Breast epithelium (tissue), 4 donors: Measurements from ENCODE around the gene ADAMTS2. TPM values are rescaled to one million over a fixed set of nuclear protein-coding genes. Genes with fewer than 3 reads are reported as not detected.

Source experiments
- DNase-seq, 2 donors: peaks; one replicate each; pipeline ENCODE4 v3.0.0-alpha.2; 2019; ENCODE audit warnings: low spot score in 2 of 2
- H3K27ac ChIP-seq, 2 donors: fragments of 200-600 bp; sonication (generic) in 1 of 2; one replicate each; pipeline ENCODE4 v1.5.1; 2016 to 2019; ENCODE audit warnings: mild to moderate bottlenecking in 1 of 2
- H3K27me3 ChIP-seq, 2 donors: fragments of 200-600 bp; sonication (generic) in 1 of 2; one replicate each; pipeline versions ENCODE4 v1.5.1 to v1.6.0; 2017 to 2019; ENCODE audit warnings: control low read depth in 1 of 2, mild to moderate bottlenecking in 1 of 2
- H3K36me3 ChIP-seq: fragments of 200-600 bp; one replicate; pipeline ENCODE4 v1.5.1; 2019
- H3K4me1 ChIP-seq, 2 donors: fragments of 200-600 bp; sonication (generic); one replicate each; pipeline ENCODE4 v1.5.1; 2016 to 2019; ENCODE audit warnings: control low read depth in 1 of 2
- H3K4me3 ChIP-seq, 3 donors: fragments of 200-600 bp; sonication (generic); 1 replicate in 2 of 3; 2 replicates in 1 of 3; pipeline ENCODE4 v1.5.1; 2016 to 2019; ENCODE audit warnings: mild to moderate bottlenecking in 3 of 3, moderate library complexity in 2 of 3
- H3K9me3 ChIP-seq, 2 donors: fragments of 200-600 bp; sonication (generic) in 1 of 2; one replicate each; pipeline ENCODE4 v1.5.1; 2016 to 2019; ENCODE audit warnings: control low read depth in 1 of 2
- CTCF ChIP-seq, 3 donors: fragments of 450-650 bp; IDR thresholded peaks; one replicate each; pipeline ENCODE4 v1.5.1; 2016 to 2017; ENCODE audit warnings: antibody characterized with exemption in 3 of 3, mild to moderate bottlenecking in 3 of 3, moderate library complexity in 3 of 3
- POLR2A ChIP-seq: fragments of 450-650 bp; IDR thresholded peaks from one replicate; pipeline ENCODE4 v1.6.1; 2016; ENCODE audit warnings: antibody characterized with exemption, mild to moderate bottlenecking, moderate library complexity
- POLR2AphosphoS5 ChIP-seq, 3 donors: sonication (generic); formaldehyde crosslinking; IDR thresholded peaks; one replicate each; pipeline ENCODE4 v1.6.1; 2017; ENCODE audit warnings: antibody characterized with exemption in 3 of 3
- intact Hi-C: fragments of 100-400 bp; cut with DNase I; formaldehyde crosslinking; loops from one replicate; pipeline ENCODE4 v1.15.1; 2023; ENCODE audit warnings: low total_unique reads
- total RNA-seq, 3 donors: library from RNA; depleted of rRNA; stranded (reverse); fragments of >200 nt; gene quantifications; one replicate each; pipeline ENCODE4 v1.1.0, GENCODE V29; 2016

Gene ADAMTS2
- total RNA-seq, 3 donors from 2014 or later, result 11.3 to 51.8 (median 19.7) TPM

- Histone ChIP-seq H3K4me1 (peaks cover 0 to 5% of the 10 kb centered on the region in 2 donors), H3K27ac (no peak overlapping the region), H3K9me3 (no peaks in the 10 kb centered on the region), H3K27me3 (peaks cover 0 to 29% of the 10 kb centered on the region in 2 donors), H3K4me3 (no peak overlapping the region), H3K36me3 (no peaks in the 10 kb centered on the region)
- intact Hi-C loops, result no loop called here
- no peak for DNase-seq
- TF ChIP-seq CTCF (IDR thresholded peaks at IDR 0.05) (no peak), POLR2A (no peak), POLR2AphosphoS5 (IDR thresholded peaks at IDR 0.05) (no peak)
These were observed 4.8 kb downstream of the ADAMTS2 start for GRCh38 chr5:179340465-179340864.

- Histone ChIP-seq H3K9me3 (no peaks in the 10 kb centered on the region), H3K4me1 (peaks cover 0 to 5% of the 10 kb centered on the region in 2 donors), H3K27ac (no peak overlapping the region), H3K4me3 (no peak overlapping the region), H3K27me3 (peaks cover 0 to 29% of the 10 kb centered on the region in 2 donors), H3K36me3 (no peaks in the 10 kb centered on the region)
- TF ChIP-seq POLR2AphosphoS5 (IDR thresholded peaks at IDR 0.05), result no peak
- TF ChIP-seq POLR2A, result no peak
- no peak for TF ChIP-seq CTCF (IDR thresholded peaks at IDR 0.05)
- DNase-seq, result no peak
- intact Hi-C loops, result no loop called here
These were observed 5.3 kb downstream of the ADAMTS2 start for GRCh38 chr5:179339996-179340395.

GRCh38 chr5:179339081-179339480, 6.2 kb downstream of the ADAMTS2 start:
- no peak overlapping the region for H3K27ac ChIP-seq
- DNase-seq, result no peak
- peaks cover 0 to 22% of the 10 kb centered on the region in 2 donors for H3K27me3 ChIP-seq
- intact Hi-C loops, result no loop called here
- H3K9me3 ChIP-seq, result no peaks in the 10 kb centered on the region
- TF ChIP-seq CTCF (IDR thresholded peaks at IDR 0.05) (no peak), POLR2A (no peak), POLR2AphosphoS5 (IDR thresholded peaks at IDR 0.05) (no peak)
- H3K36me3 ChIP-seq, result no peaks in the 10 kb centered on the region
- H3K4me3 ChIP-seq, result no peak overlapping the region
- no peaks in the 10 kb centered on the region for H3K4me1 ChIP-seq

GRCh38 chr5:179337796-179338676, 7.2 kb downstream of the ADAMTS2 start:
- Histone ChIP-seq H3K4me3 (no peak overlapping the region), H3K9me3 (no peaks in the 10 kb centered on the region), H3K4me1 (no peaks in the 10 kb centered on the region), H3K27ac (no peak overlapping the region), H3K27me3 (peaks cover 0 to 12% of the 10 kb centered on the region in 2 donors), H3K36me3 (no peaks in the 10 kb centered on the region)
- intact Hi-C loops, result no loop called here
- no peak for TF ChIP-seq POLR2A
- TF ChIP-seq CTCF (IDR thresholded peaks at IDR 0.05), result no peak
- TF ChIP-seq POLR2AphosphoS5 (IDR thresholded peaks at IDR 0.05), result no peak
- no peak for DNase-seq
